ENCODE results near the gene OR5T1. TPM values are rescaled to one million over a fixed set of nuclear protein-coding genes. Genes with fewer than 3 reads are reported as not detected.

The OR5T1 gene
- total RNA-seq, 1 experiment from 2014 or later, result not detected

- Histone ChIP-seq H3K9me3 (ENCODE audit: control insufficient read depth, low read depth, low read length) (no peaks in the 10 kb centered on the region), H2BK5ac (ENCODE audit: insufficient read length, low read length) (no peak within 1 kb of the TSS), H3K23ac (ENCODE audit: insufficient read length, low read depth, low read length) (no peak within 1 kb of the TSS), H2AFZ (ENCODE audit: low read length) (no peak within 1 kb of the TSS), H3K14ac (ENCODE audit: insufficient read depth, low read length) (no peak within 1 kb of the TSS), H2BK20ac (ENCODE audit: low read depth, low read length, poor library complexity, severe bottlenecking) (no peak within 1 kb of the TSS), H3K79me2 (ENCODE audit: insufficient read depth, low read length) (no peaks in the 10 kb centered on the region), H2BK120ac (ENCODE audit: low read depth, low read length, poor library complexity, severe bottlenecking) (no peak within 1 kb of the TSS), H2BK15ac (ENCODE audit: low read depth, low read length) (no peak within 1 kb of the TSS), H3K4ac (ENCODE audit: low read depth, low read length) (no peak within 1 kb of the TSS), H3K27ac (ENCODE audit: insufficient read length, low read depth, low read length) (no peak within 1 kb of the TSS), H3K4me1 (ENCODE audit: insufficient read depth, low read length) (no peaks in the 10 kb centered on the region), H2BK12ac (ENCODE audit: insufficient read length, low read depth, low read length) (no peak within 1 kb of the TSS), H3K9ac (ENCODE audit: extremely low read depth, insufficient read length, low read length) (no peak within 1 kb of the TSS), H4K20me1 (ENCODE audit: control insufficient read depth, insufficient read depth, insufficient read length) (no peaks in the 10 kb centered on the region), H3K23me2 (ENCODE audit: insufficient read length, low read depth, low read length, poor library complexity, severe bottlenecking) (no peaks in the 10 kb centered on the region), H4K5ac (ENCODE audit: insufficient read length, low read depth, low read length) (no peak within 1 kb of the TSS), H3K4me2 (ENCODE audit: insufficient read depth, insufficient read length, low read length) (no peak within 1 kb of the TSS), H3T11ph (ENCODE audit: low read length) (no peak within 1 kb of the TSS), H3K79me1 (ENCODE audit: insufficient read depth, low read depth, low read length, poor library complexity, severe bottlenecking) (no peaks in the 10 kb centered on the region), H4K91ac (ENCODE audit: insufficient read length, low read depth, low read length) (no peak within 1 kb of the TSS), H3K56ac (ENCODE audit: insufficient read length, low read depth, low read length) (no peak within 1 kb of the TSS), H3K18ac (ENCODE audit: insufficient read length, low read depth, low read length) (no peak within 1 kb of the TSS), H3K27me3 (ENCODE audit: insufficient read depth, low read length) (no peaks in the 10 kb centered on the region), H2AK5ac (ENCODE audit: insufficient read length, low read length) (no peak within 1 kb of the TSS), H4K8ac (replicated peaks; ENCODE audit: insufficient read length, low read depth, low read length) (no peak within 1 kb of the TSS)
- H3K9me3 Mint-ChIP-seq, result peaks cover 0 to 6% of the 10 kb centered on the region in 2 experiments; a peak in 2 of 5 replicates
- no CpG with 5 or more reads among the region's 2 CpGs for WGBS (ENCODE audit: extremely low coverage, insufficient read length, low lambda C conversion rate)
- H3K4me3 Mint-ChIP-seq, result no peak within 1 kb of the TSS
- H3K4me1 Mint-ChIP-seq, result peaks cover 6 to 13% of the 10 kb centered on the region in 2 experiments
- no peaks in the 10 kb centered on the region for H3K36me3 Mint-ChIP-seq (ENCODE audit: insufficient read depth in 1 of 3, low read depth in 3 of 3)
- H3K27ac Mint-ChIP-seq, result no peak within 1 kb of the TSS
- DNase-seq, result no peak
- H3K27me3 Mint-ChIP-seq (ENCODE audit: low read depth), result no peaks in the 10 kb centered on the region
- no peak for TF ChIP-seq CTCF (conservative IDR thresholded peaks at IDR 0.05)
Observed at GRCh38 chr11:56292154-56292553, 18.2 kb downstream of the OR5T1 start, which contains the start of gene OR8H1. Gene OR8H1 (minus strand): TSS chr11:56292254. CDS start chr11:56291062, 1,192 bp downstream.
